Muscle of arm (tissue), 12 donors: ENCODE data around the gene ADGRE1. TPM values are rescaled to one million over a fixed set of nuclear protein-coding genes. Genes with fewer than 3 reads are reported as not detected.

Experiments used
- DNase-seq: peaks from one replicate; pipeline ENCODE4 v3.0.0-alpha.2; 2013
- polyA plus RNA-seq, 12 donors: library from polyadenylated mRNA; unstranded; fragments of 120-200 nt; gene quantifications; one replicate each; pipeline ENCODE4 v1.2.1, GENCODE V29; 2013; ENCODE audit not compliant: insufficient read length in 12 of 12

Gene ADGRE1
- polyA plus RNA-seq, 12 donors: 0.07 to 0.41 (median 0.11) TPM; not detected in 2

- no peak for DNase-seq
Observed at GRCh38 chr19:6875218-6875617, 12.2 kb upstream of the ADGRE1 start.

- DNase-seq: no peak
Observed at GRCh38 chr19:6876748-6877147, 10.6 kb upstream of the ADGRE1 start.

- no peak for DNase-seq
Observed at GRCh38 chr19:6877766-6878165, 9.6 kb upstream of the ADGRE1 start.

GRCh38 chr19:6886277-6886897 lies 992 bp upstream of the ADGRE1 start:
- DNase-seq: no peak

- no peak for DNase-seq
Observed at GRCh38 chr19:6888967-6889366, 1.6 kb downstream of the ADGRE1 start.

- DNase-seq: no peak
Observed at GRCh38 chr19:6890401-6890913, 3.1 kb downstream of the ADGRE1 start.

DNA sequence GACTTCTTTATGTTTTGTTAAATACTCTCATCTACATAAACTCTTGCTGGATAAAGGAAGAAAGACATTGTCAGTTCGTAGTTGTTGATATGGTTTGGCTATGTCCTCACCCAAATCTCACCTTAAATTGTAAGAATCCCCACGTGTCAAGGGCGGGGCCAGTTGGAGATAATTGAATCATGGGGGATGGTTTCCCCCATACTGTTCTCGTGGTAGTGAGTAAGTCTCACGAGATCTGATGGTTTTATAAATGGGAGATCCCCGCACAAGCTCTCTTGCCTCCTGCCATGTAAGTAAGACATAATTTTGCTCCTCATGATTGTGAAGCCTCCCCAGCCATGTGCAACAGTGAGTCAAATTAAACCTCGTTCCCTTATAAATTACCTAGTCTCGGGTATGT lies 3.6 kb downstream of the ADGRE1 start:
- DNase-seq: no peak

DNA sequence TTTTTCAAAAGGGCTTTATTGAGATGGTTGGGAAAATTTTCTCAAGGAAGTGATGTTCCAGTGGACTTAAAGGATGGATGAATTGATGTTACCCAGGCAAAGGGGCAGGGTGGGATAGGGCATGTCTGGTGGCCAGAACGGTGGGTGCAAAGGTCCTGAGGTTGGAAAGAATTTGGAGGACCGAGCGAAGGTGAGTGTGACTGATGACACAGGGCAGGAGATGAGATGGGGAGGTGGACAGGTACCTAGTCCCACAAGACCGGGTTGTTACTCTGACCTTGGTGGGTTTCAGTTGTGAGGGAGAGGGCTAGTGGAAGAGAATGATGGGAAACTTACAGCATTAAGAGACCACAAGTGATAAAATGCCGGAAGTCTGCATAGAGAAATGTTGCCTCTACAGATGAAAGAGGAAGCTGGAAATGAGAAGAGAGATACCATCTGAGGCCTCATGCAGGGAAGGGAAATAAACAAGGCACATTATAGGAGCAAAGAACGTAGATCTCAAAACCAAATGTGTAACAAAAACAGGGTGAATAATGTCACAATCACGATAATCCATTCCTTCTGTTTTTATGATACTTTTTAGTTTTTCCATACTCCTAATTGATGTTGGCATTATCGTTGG lies 4.5 kb downstream of the ADGRE1 start:
- DNase-seq: no peak

- no peak for DNase-seq
Observed at GRCh38 chr19:6894313-6894712, 6.9 kb downstream of the ADGRE1 start.

GRCh38 chr19:6903446-6903845 lies 16.1 kb downstream of the ADGRE1 start:
- DNase-seq: no peak

GRCh38 chr19:6906559-6907060 lies 19.2 kb downstream of the ADGRE1 start:
- DNase-seq: no peak

DNA sequence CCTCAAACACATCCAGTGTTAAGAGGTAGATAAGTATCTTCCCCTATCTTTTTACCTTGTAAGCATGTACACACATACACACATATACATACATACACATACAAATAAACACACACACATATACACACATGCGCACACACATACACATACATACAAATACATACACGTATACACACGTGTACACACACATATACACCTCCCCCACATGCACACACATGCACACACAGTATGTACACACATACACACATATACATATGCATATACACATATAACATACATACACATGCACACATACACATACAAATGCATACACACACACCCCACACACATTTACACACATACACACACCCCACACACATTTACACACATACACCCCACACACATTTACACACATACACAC lies 24.1 kb downstream of the ADGRE1 start:
- no peak for DNase-seq

GRCh38 chr19:6914321-6914720 lies 26.9 kb downstream of the ADGRE1 start:
- no peak for DNase-seq

- DNase-seq: no peak
Observed at GRCh38 chr19:6916952-6917351, 29.6 kb downstream of the ADGRE1 start.

GRCh38 chr19:6925386-6925785 lies 38.0 kb downstream of the ADGRE1 start:
- DNase-seq: no peak

GRCh38 chr19:6925801-6926751 lies 38.7 kb downstream of the ADGRE1 start:
- DNase-seq: no peak

GRCh38 chr19:6930190-6930589 lies 42.8 kb downstream of the ADGRE1 start:
- no peak for DNase-seq

DNA sequence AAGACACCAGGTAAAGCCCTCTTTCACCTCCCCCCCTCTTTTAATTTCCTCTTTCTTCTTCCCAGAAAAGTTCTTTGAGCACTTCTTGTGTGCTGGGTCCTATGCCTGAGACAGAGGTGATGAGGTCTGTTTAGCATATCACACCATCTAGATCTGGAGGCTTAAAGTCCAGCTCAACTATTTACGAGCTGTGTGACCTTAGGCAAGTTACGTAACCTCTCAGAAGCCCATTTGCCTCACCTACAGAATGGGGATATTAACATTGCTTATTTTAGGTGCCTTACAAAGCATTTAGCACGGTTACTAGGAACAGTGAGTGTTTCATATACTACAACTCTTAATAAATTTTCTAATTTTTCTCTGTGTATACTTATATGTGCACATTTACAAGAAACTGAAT lies 47.7 kb downstream of the ADGRE1 start:
- DNase-seq: no peak

GRCh38 chr19:6935618-6936017 lies 48.2 kb downstream of the ADGRE1 start:
- DNase-seq: no peak

DNA sequence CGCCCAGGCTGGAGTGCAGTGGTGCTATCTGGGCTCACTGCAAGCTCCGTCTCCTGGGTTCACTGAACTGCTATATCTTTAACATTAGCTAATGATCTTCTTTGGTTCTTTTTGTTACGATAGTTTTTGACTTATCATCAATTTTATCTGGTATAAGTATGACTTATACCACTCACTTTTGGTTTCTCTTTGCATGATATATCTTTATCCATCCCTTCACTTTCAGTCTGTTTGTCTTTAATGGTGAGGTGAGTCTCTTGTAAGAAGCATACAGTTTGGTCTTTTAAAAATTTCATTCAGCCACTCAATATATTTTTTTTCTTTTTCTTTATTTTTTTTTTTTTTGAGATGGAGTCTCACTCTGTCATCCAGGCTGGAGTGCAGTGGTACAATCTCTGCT lies 58.4 kb downstream of the ADGRE1 start:
- DNase-seq: no peak

GRCh38 chr19:6947745-6948144 lies 60.4 kb downstream of the ADGRE1 start:
- no peak for DNase-seq

DNA sequence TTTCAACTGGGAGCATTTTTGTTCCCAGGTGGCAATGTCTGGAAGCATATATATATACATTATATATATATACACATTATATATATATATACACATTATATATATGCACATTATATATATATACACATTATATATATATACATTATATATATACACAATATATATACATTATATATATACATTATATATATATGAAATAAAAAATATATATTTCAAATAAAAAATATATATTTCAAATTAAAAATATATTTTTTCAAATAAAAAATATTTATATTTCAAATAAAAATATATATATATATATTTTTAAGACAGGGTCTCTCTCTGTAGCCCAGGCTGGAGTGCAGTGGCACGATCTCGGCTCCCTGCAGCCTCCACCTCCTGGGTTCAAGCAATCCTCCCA lies 61.5 kb downstream of the ADGRE1 start:
- DNase-seq: no peak
